Measurements from ENCODE around the gene CLDN6. TPM values are rescaled to one million over a fixed set of nuclear protein-coding genes. Genes with fewer than 3 reads are reported as not detected.

The CLDN6 gene
- total RNA-seq, 1 donor from 2014 or later = not detected

DNA sequence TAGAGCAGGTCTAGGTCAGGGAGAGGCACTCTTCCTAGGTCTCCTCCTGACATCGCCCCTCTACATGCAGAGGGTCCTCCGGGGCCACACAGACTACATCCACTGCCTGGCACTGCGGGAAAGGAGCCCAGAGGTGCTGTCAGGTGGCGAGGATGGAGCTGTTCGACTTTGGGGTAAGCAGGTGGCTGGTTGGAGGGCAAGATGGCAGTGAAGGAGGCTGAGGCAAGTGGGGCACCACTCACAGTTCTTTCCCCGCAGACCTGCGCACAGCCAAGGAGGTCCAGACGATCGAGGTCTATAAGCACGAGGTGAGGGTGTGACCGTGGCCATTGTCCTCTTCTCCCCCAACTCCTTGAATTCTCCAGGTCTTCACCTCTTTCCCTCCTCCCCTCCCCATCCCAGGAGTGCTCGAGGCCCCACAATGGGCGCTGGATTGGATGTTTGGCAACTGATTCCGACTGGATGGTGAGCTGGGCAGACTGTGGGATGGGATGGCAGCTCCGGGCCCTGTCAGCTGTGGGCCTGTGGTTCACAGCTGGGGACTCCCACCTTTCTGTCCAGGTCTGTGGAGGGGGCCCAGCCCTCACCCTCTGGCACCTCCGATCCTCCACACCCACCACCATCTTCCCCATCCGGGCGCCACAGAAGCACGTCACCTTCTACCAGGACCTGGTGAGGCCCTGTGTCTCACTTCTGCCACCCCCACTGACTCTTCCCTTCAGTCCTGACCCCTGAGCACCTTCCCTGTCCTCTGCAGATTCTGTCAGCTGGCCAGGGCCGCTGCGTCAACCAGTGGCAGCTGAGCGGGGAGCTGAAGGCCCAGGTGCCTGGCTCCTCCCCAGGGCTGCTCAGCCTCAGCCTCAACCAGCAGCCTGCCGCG is 8.9 kb upstream of the CLDN6 start:
- no peak overlapping the region for H3K27ac ChIP-seq
- TF ChIP-seq POLR2A (IDR thresholded peaks at IDR 0.05) (no peak), POLR2AphosphoS5 (IDR thresholded peaks at IDR 0.05; ENCODE audit: insufficient read depth in 1 of 2, low read depth in 1 of 2) (no peak)
- TF ChIP-seq, protein P1, sequence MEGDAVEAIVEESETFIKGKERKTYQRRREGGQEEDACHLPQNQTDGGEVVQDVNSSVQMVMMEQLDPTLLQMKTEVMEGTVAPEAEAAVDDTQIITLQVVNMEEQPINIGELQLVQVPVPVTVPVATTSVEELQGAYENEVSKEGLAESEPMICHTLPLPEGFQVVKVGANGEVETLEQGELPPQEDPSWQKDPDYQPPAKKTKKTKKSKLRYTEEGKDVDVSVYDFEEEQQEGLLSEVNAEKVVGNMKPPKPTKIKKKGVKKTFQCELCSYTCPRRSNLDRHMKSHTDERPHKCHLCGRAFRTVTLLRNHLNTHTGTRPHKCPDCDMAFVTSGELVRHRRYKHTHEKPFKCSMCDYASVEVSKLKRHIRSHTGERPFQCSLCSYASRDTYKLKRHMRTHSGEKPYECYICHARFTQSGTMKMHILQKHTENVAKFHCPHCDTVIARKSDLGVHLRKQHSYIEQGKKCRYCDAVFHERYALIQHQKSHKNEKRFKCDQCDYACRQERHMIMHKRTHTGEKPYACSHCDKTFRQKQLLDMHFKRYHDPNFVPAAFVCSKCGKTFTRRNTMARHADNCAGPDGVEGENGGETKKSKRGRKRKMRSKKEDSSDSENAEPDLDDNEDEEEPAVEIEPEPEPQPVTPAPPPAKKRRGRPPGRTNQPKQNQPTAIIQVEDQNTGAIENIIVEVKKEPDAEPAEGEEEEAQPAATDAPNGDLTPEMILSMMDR (IDR thresholded peaks at IDR 0.05) = no peak
- no peak for DNase-seq (ENCODE audit: extremely low spot score in 2 of 2)
- intact Hi-C loops (cut with DNase I) = no loop called here
- H3K4me1 ChIP-seq = peaks cover 51% of the 10 kb centered on the region
- peaks cover 0 to 3% of the 10 kb centered on the region in 2 donors for H3K36me3 ChIP-seq
- H3K4me3 ChIP-seq = no peak overlapping the region
- no peaks in the 10 kb centered on the region for H3K9me3 ChIP-seq
- peaks cover 6% of the 10 kb centered on the region for H3K27me3 ChIP-seq

DNA sequence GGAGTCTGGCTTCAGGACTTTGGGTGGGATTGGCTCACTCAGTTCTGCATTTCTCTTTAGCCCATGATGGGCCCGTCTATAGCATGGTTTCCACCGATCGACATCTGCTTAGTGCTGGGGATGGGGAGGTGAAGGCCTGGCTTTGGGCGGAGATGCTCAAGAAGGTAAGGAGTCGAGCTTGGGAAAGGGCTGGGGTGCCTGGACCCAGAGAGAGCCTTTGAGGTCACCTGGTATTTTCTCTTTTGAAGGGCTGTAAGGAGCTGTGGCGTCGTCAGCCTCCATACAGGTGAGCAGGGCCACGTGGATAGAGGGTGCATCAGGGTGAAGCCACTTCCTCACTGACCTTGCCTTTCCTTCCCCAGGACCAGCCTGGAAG is 8.0 kb upstream of the CLDN6 start:
- Histone ChIP-seq H3K4me1 (peaks cover 60% of the 10 kb centered on the region), H3K9me3 (no peaks in the 10 kb centered on the region), H3K27me3 (peaks cover 6% of the 10 kb centered on the region), H3K4me3 (no peak overlapping the region), H3K36me3 (peaks cover 0 to 3% of the 10 kb centered on the region in 2 donors), H3K27ac (no peak overlapping the region)
- no peak for DNase-seq (ENCODE audit: extremely low spot score in 2 of 2)
- TF ChIP-seq, protein P1 (IDR thresholded peaks at IDR 0.05) = no peak
- TF ChIP-seq POLR2AphosphoS5 (IDR thresholded peaks at IDR 0.05; ENCODE audit: insufficient read depth in 1 of 2, low read depth in 1 of 2) (no peak), POLR2A (IDR thresholded peaks at IDR 0.05) (no peak)
- intact Hi-C loops (cut with DNase I) = no loop called here

DNA sequence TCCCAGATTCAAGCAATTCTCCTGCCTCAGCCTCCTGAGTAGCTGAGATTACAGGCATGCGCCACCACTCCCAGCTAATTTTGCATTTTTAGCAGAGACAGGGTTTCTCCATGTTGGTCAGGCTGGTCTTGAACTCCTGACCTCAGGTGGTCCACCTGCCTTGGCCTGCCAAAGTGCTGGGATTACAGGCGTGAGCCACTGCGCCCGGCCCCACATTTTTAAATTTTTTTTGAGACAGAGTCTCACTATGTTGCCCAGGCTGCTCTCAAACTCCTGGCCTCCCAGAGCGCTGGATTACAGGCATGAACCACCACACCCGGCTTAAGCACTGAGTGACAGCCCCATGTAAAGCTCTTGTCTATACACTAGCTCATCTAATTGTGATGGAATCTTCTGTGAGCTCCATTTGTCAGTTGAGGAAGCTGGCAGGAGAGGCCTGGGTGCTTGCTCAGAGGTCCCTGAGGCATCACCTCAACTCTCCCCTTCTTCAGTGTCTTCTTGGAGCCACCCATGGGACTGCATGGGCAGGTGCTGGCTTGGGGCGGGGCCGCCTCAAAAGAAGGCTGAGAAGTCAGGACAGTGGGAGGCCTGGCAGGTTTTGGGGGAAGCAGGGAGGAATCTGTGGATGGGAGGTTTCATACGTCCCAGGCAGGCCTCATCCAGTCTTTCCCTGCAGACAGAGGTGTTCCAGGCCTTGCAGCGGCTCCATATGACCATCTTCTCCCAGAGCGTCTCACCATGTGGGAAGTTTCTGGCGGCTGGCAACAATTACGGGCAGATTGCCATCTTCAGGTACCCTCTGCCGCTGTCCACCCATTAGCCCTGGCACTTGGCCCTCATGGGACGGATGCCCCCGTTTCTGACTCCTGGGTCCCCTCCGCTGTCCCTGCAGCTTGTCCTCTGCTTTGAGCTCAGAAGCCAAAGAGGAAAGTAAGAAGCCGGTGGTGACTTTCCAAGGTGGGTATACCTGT is 7.3 kb upstream of the CLDN6 start:
- peaks cover 0 to 3% of the 10 kb centered on the region in 2 donors for H3K36me3 ChIP-seq
- H3K27me3 ChIP-seq = no peaks in the 10 kb centered on the region
- DNase-seq (ENCODE audit: extremely low spot score in 2 of 2) = no peak
- no peak overlapping the region for H3K4me3 ChIP-seq
- H3K9me3 ChIP-seq = no peaks in the 10 kb centered on the region
- intact Hi-C loops (cut with DNase I) = no loop called here
- H3K27ac ChIP-seq = no peak overlapping the region
- peaks cover 66% of the 10 kb centered on the region for H3K4me1 ChIP-seq
- TF ChIP-seq POLR2A (IDR thresholded peaks at IDR 0.05) = no peak
- TF ChIP-seq, protein P1 (IDR thresholded peaks at IDR 0.05) = no peak
- TF ChIP-seq POLR2AphosphoS5 (IDR thresholded peaks at IDR 0.05; ENCODE audit: insufficient read depth in 1 of 2, low read depth in 1 of 2) = no peak

DNA sequence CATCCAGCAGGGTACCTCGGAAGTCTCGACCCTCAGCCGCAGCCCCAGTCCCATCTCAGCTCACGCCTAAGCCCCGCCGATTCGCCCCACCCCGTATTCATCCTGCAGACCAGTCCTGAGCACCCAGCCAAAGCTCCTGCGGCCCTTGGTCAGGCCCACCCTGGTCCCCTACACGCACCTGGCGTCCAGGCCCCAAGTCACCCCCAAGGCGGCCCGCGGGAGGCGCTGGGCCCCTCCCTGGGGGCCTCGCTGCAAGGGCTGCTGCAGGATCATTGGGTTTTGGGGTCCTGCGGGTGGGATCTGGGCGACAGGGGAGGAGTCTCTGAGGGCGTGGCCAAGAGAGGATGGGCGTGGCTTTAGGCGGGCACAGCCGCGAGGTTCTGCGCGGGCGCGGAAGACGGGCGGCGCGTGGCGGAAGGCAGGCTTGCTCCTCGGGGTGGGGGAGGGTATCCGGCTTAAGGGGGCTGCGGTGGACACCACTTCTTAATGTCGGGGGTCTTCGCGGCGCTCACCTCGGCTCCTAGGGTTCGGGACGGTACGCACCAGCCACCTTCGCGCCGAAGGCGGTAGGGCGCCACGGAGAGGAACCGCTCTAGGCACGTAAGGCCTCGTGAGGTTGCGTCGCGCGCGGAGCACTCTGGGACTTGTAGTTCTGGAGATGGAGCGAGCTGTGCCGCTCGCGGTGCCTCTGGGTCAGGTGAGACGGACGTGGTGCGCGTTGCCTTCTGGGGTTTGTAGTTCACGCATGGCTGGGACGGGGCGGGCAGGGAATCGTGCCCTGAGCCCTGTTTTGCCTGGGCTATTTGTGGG is 5.9 kb upstream of the CLDN6 start, which contains the start of the genes HCFC1R1 and THOC6:
HCFC1R1 (minus strand) TSS at position 274 of the 810 bp plus-strand sequence; CDS start at position 273, 1 bp downstream.
THOC6 (plus strand) TSS at position 367 of the 810 bp plus-strand sequence; CDS start at position 659, 292 bp downstream.
- peak within 1 kb of the TSS; percentile 96 for H3K27ac ChIP-seq
- H3K4me1 ChIP-seq = peaks cover 62% of the 10 kb centered on the region
- intact Hi-C loops (cut with DNase I) = no loop called here
- TF ChIP-seq, protein P1 (IDR thresholded peaks at IDR 0.05) = no peak
- TF ChIP-seq POLR2AphosphoS5 (IDR thresholded peaks at IDR 0.05; ENCODE audit: insufficient read depth in 1 of 2, low read depth in 1 of 2) (peak; percentile 93), POLR2A (IDR thresholded peaks at IDR 0.05) (peak in 1 of 2 donors; percentile 37)
- DNase-seq (ENCODE audit: extremely low spot score in 2 of 2) = peak in 1 of 2 donors; percentile 97
- H3K36me3 ChIP-seq = peaks cover 0 to 3% of the 10 kb centered on the region in 2 donors
- H3K4me3 ChIP-seq = peak within 1 kb of the TSS; percentile 68 to 76
- H3K9me3 ChIP-seq = no peaks in the 10 kb centered on the region
- no peaks in the 10 kb centered on the region for H3K27me3 ChIP-seq

Measured in vagina (tissue), 2 donors.